Gastroesophageal sphincter (tissue), 4 donors: ENCODE measurements around the gene EAF1. TPM values are rescaled to one million over a fixed set of nuclear protein-coding genes. Genes with fewer than 3 reads are reported as not detected.

Experiments
- ATAC-seq: fragments of 150-250 bp; one replicate; pipeline ENCODE4 v1.9.1; 2016; ENCODE audit warnings: mild to moderate bottlenecking, moderate library complexity
- H3K27ac ChIP-seq, 4 donors: fragments of 200-600 bp; sonication (generic) in 3 of 4; 1 replicate in 3 of 4; 2 replicates in 1 of 4; pipeline ENCODE4 v1.5.1; 2016 to 2019
- H3K27me3 ChIP-seq: fragments of 200-600 bp; sonication (generic); one replicate; pipeline ENCODE4 v1.5.1; 2019
- H3K36me3 ChIP-seq, 2 donors: fragments of 200-600 bp; sonication (generic); one replicate each; pipeline ENCODE4 v1.5.1; 2019; ENCODE audit warnings: control low read depth in 1 of 2
- H3K4me1 ChIP-seq, 3 donors: fragments of 200-600 bp; sonication (generic); 1 replicate in 2 of 3; 2 replicates in 1 of 3; pipeline ENCODE4 v1.5.1; 2016 to 2019; ENCODE audit warnings: control low read depth in 2 of 3
- H3K4me3 ChIP-seq, 2 donors: fragments of 200-600 bp; sonication (generic); one replicate each; pipeline ENCODE4 v1.5.1; 2019; ENCODE audit warnings: mild to moderate bottlenecking in 1 of 2, moderate library complexity in 1 of 2
- H3K9me3 ChIP-seq, 3 donors: fragments of 200-600 bp; sonication (generic); one replicate each; pipeline ENCODE4 v1.5.1; 2017 to 2019; ENCODE audit warnings: control low read depth in 2 of 3
- EP300 ChIP-seq: sonication (generic); formaldehyde crosslinking; IDR thresholded peaks from one replicate; pipeline ENCODE4 v1.6.1; 2017; ENCODE audit warnings: antibody characterized with exemption, mild to moderate bottlenecking
- POLR2A ChIP-seq, 2 donors: fragments of 450-650 bp; IDR thresholded peaks; one replicate each; pipeline ENCODE4 v1.6.1; 2017; ENCODE audit warnings: antibody characterized with exemption in 2 of 2, mild to moderate bottlenecking in 2 of 2, moderate library complexity in 1 of 2
- POLR2AphosphoS5 ChIP-seq: sonication (generic); formaldehyde crosslinking; IDR thresholded peaks from one replicate; pipeline ENCODE4 v1.6.1; 2017; ENCODE audit warnings: antibody characterized with exemption
- WGBS, 2 donors: methylation state at CpG; one replicate each; pipeline ENCODE4 v1.1.5; 2018; ENCODE audit warnings: low coverage in 1 of 2; 5-methylcytosine and 5-hydroxymethylcytosine counted together
- small RNA-seq, 4 donors: library from RNA; depleted of rRNA; stranded (forward); fragments of <200 nt; gene quantifications; one replicate each; pipeline ENCODE3, GENCODE V24; 2016
- total RNA-seq, 4 donors: library from RNA; depleted of rRNA; stranded (reverse); fragments of >200 nt; gene quantifications; one replicate each; pipeline ENCODE4 v1.1.0, GENCODE V29; 2016
- TF ChIP-seq, protein P1 (sequence below), 4 experiments: fragments of 200-600 bp in 2 of 4; fragments of 450-650 bp in 2 of 4; sonication (generic) in 1 of 4; IDR thresholded peaks; one replicate each; pipeline ENCODE4 v1.5.1; 2017 to 2019; ENCODE audit warnings: antibody characterized with exemption in 4 of 4, mild to moderate bottlenecking in 2 of 4, moderate library complexity in 2 of 4

EAF1 gene
- total RNA-seq, 4 donors from 2014 or later, result 10.3 to 18.6 (median 15.6) TPM

DNA sequence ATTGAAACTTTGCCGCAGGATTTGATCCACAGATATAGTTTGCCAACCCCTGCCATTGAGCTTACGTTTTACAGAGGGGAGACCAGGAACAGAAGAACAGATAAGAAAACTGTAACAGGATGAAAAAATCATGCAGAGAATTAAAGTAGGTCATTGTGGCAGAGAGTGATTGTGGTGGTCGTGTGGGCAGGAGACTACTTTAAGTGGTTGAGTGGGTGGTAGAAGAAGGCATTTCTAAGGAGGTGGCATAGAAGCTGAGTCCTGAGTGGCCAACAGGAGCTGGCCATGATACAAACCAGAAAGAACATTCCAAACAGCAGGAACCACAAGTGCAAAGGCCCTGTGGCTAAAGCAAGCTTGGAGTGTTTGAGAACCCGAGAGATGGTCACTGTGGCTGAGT is 59.6 kb downstream of the EAF1 start:
- ATAC-seq, result no peak

DNA sequence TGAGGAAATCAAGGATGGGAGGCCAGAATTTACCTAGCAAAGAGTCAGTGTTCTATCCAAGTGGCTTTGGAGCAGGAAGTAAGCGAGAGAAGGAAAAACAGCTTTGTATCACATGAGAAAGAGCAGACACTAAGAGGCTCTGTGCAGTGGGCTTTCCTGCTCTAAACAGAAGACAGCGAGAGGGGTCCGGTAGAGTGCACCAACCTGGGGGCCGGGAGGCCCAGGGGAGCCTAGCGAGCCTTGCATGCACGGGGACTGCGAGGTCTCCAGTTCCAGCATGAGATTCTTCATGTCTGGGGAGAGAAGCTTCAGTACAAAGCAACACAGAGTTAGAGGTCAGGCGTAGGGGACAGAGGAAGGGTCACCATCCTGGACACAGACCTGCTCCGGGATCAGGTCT is 60.6 kb downstream of the EAF1 start:
- H3K27me3 ChIP-seq, result no peaks in the 10 kb centered on the region
- no peak overlapping the region for H3K27ac ChIP-seq
- ATAC-seq, result no peak
- H3K4me3 ChIP-seq, result no peak overlapping the region
- H3K4me1 ChIP-seq, result no peaks in the 10 kb centered on the region
- H3K36me3 ChIP-seq, result peaks cover 0 to 30% of the 10 kb centered on the region in 2 donors
- H3K9me3 ChIP-seq, result no peaks in the 10 kb centered on the region
- no peak for TF ChIP-seq POLR2AphosphoS5
- no peak for TF ChIP-seq POLR2A (IDR thresholded peaks at IDR 0.05)
- no peak for TF ChIP-seq EP300
- TF ChIP-seq, protein P1, sequence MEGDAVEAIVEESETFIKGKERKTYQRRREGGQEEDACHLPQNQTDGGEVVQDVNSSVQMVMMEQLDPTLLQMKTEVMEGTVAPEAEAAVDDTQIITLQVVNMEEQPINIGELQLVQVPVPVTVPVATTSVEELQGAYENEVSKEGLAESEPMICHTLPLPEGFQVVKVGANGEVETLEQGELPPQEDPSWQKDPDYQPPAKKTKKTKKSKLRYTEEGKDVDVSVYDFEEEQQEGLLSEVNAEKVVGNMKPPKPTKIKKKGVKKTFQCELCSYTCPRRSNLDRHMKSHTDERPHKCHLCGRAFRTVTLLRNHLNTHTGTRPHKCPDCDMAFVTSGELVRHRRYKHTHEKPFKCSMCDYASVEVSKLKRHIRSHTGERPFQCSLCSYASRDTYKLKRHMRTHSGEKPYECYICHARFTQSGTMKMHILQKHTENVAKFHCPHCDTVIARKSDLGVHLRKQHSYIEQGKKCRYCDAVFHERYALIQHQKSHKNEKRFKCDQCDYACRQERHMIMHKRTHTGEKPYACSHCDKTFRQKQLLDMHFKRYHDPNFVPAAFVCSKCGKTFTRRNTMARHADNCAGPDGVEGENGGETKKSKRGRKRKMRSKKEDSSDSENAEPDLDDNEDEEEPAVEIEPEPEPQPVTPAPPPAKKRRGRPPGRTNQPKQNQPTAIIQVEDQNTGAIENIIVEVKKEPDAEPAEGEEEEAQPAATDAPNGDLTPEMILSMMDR (IDR thresholded peaks at IDR 0.05), result no peak
- WGBS, 2 donors, result 93 to 100% methylated on average over 1 to 8 of the region's 9 CpGs

More for the DNA sequence above, 59.6 kb downstream of the EAF1 start:
- Histone ChIP-seq H3K9me3 (no peaks in the 10 kb centered on the region), H3K36me3 (peaks cover 0 to 30% of the 10 kb centered on the region in 2 donors), H3K27ac (no peak overlapping the region), H3K4me3 (no peak overlapping the region), H3K27me3 (no peaks in the 10 kb centered on the region), H3K4me1 (no peaks in the 10 kb centered on the region)
- TF ChIP-seq EP300 (no peak), POLR2AphosphoS5 (no peak), POLR2A (IDR thresholded peaks at IDR 0.05) (no peak)
- TF ChIP-seq, protein P1 (IDR thresholded peaks at IDR 0.05), result no peak
- 94 to 100% methylated on average over 2 to 4 of the region's 4 CpGs for WGBS, 2 donors

DNA sequence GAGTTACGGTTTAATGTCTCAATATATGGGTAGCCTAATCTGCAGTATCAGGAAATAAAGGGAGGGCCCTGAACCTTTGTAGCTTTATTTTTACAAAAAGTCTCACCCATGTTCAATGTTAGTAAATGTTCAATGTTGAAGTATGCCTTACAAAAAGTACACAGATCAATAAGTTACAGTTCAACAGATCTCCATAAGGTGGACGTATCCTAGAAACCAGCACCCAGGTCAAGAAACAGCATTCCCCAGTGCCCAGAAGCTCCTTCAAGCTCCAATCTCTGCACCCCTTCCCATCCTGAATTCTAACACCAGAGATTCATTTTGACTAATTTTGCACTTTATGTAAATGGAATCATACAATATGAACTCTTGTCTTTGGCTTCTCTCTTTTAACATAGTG is 62.8 kb downstream of the EAF1 start:
- TF ChIP-seq EP300 (no peak), POLR2A (IDR thresholded peaks at IDR 0.05) (no peak), POLR2AphosphoS5 (no peak)
- TF ChIP-seq, protein P1 (IDR thresholded peaks at IDR 0.05), result no peak
- Histone ChIP-seq H3K4me3 (no peak overlapping the region), H3K36me3 (peaks cover 0 to 30% of the 10 kb centered on the region in 2 donors), H3K27ac (no peak overlapping the region), H3K4me1 (peaks cover 0 to 14% (median 0%) of the 10 kb centered on the region in 3 donors), H3K9me3 (no peaks in the 10 kb centered on the region), H3K27me3 (no peaks in the 10 kb centered on the region)
- WGBS, 2 donors, result 88 to 92% methylated on average over 2 of the region's 2 CpGs
- ATAC-seq, result no peak

DNA sequence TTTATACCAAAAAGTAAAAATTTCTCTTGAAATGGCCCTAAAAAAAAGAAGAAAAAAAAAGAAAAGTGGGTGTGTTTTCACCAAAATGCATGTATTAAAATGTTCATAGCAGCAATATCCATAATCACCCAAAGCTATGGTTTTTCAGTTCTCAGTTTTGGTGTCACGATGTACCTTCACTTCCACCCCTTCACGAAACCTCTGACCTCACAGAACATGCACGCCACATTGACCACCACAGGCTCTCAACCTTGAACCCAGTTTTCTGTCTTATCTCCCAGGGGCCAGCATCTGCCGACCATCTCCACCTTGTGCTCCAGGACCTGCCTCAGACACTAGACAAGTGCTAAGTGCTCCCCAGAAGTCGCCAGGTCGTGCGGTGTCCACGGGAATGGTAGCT is 63.7 kb downstream of the EAF1 start:
- Histone ChIP-seq H3K4me1 (peaks cover 0 to 24% (median 8%) of the 10 kb centered on the region in 3 donors), H3K9me3 (no peaks in the 10 kb centered on the region), H3K4me3 (no peak overlapping the region), H3K36me3 (peaks cover 0 to 27% of the 10 kb centered on the region in 2 donors), H3K27me3 (no peaks in the 10 kb centered on the region), H3K27ac (no peak overlapping the region)
- WGBS, 2 donors, result 83 to 100% methylated on average over 4 of the region's 8 CpGs
- ATAC-seq, result no peak
- TF ChIP-seq, protein P1 (IDR thresholded peaks at IDR 0.05), result no peak
- TF ChIP-seq EP300, result no peak
- TF ChIP-seq POLR2A (IDR thresholded peaks at IDR 0.05), result no peak
- TF ChIP-seq POLR2AphosphoS5, result no peak

Small RNAs within 50 kb of the gene (small RNA-seq; reads per million reads assigned to genes)
- 0 reads per million in 4 donors for gene RNU6-1024P

Other genes with a start within 250 kb of the EAF1 start
- gene CAPN7, start 221.4 kb upstream of the EAF1 start, total RNA-seq, result 10 to 100 TPM; 37.5 to 88.4 (median 59.5) TPM
- gene SH3BP5, start 95.0 kb upstream of the EAF1 start, total RNA-seq, result 10 to 100 TPM; 23.5 to 56.4 (median 35.0) TPM
- gene METTL6, start 54 bp upstream of the EAF1 start, total RNA-seq, result 10 to 100 TPM in 3 of 4 donors, 1 to 10 TPM in 1; 9.0 to 17.1 (median 11.7) TPM
- 1 to 10 TPM in 3 of 4 donors, under 1 TPM in 1; 0.57 to 2.7 (median 1.8) TPM for gene COLQ, start 94.1 kb downstream of the EAF1 start, total RNA-seq
- gene HACL1, start 174.0 kb downstream of the EAF1 start, total RNA-seq, result 10 to 100 TPM; 17.0 to 37.0 (median 20.4) TPM
- gene BTD, start 174.1 kb downstream of the EAF1 start, total RNA-seq, result 10 to 100 TPM; 20.5 to 53.9 (median 44.6) TPM